ENCODE data around the gene IL17REL.

IL17REL gene

GRCh38 chr22:49951986-49952896 lies 60.3 kb downstream of the IL17REL start:
- no peak overlapping the region for H3K4me3 ChIP-seq
- H3K36me3 ChIP-seq (ENCODE audit: insufficient read depth, low read length) = no peaks in the 10 kb centered on the region
- DNase-seq (ENCODE audit: low read depth, low spot score) = no peak
- no peaks in the 10 kb centered on the region for H3K9me3 ChIP-seq (ENCODE audit: low read depth, low read length)
- peak overlapping the region; percentile 75 for H3K27ac ChIP-seq
- H3K9ac ChIP-seq (ENCODE audit: insufficient read length) = peak overlapping the region; percentile 37
- TF ChIP-seq POLR2AphosphoS5 (IDR thresholded peaks at IDR 0.05; ENCODE audit: borderline replicate concordance, low read depth, low read length) = no peak
- no peak for TF ChIP-seq FOXP2 (optimal IDR thresholded peaks at IDR 0.05; ENCODE audit: control extremely low read depth, extremely low read length, insufficient read depth)
- no peak for TF ChIP-seq EZH2 (IDR thresholded peaks at IDR 0.05)

- no peaks in the 10 kb centered on the region for H3K36me3 ChIP-seq (ENCODE audit: insufficient read depth, low read length)
- no peak overlapping the region for H3K9ac ChIP-seq (ENCODE audit: insufficient read length)
- TF ChIP-seq POLR2AphosphoS5 (IDR thresholded peaks at IDR 0.05; ENCODE audit: borderline replicate concordance, low read depth, low read length) = no peak
- no peak for TF ChIP-seq FOXP2 (optimal IDR thresholded peaks at IDR 0.05; ENCODE audit: control extremely low read depth, extremely low read length, insufficient read depth)
- TF ChIP-seq EZH2 (IDR thresholded peaks at IDR 0.05) = no peak
- peak overlapping the region; percentile 75; the same call in 1 of the 2 replicates for H3K27ac ChIP-seq
- H3K9me3 ChIP-seq (ENCODE audit: low read depth, low read length) = no peaks in the 10 kb centered on the region
- DNase-seq (ENCODE audit: low read depth, low spot score) = no peak
- H3K4me3 ChIP-seq = no peak overlapping the region
These were observed 60.9 kb downstream of the IL17REL start for GRCh38 chr22:49951678-49951985.

DNA sequence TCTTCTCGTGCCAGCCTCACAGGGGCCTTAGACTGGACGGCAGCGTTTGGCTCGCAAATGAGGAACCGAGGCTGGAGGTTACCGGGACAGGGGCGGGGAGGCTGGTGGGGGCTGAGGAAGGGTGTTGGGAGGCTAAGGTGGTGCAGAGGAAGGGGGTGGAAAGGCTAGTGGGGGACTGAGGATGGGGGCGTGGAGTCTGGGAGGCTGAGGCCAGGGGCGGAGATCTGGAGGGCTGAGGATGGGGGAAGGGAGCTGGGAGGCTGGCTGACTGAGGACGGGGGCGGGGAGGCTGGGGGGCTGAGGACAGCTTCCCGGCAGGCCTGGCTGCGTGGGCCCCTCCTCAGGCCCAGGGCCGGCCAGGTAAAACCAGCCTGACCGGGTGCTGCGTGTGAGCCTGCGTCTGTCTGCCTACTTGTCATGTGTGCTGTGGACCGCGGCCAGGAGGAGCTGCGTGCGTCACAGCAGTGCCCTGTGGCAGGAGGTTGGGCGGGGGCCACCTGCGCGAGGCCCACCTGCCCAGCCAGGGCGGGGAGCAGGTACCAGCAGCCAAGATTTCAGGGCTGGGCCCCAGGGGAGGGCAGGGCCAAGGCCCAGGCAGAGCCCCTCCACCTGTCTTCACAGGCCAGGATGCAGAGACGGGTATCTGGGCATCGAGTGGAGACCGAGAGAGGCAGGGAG lies 61.4 kb downstream of the IL17REL start:
- Histone ChIP-seq H3K4me3 (no peak overlapping the region), H3K27ac (no peak overlapping the region), H3K9ac (ENCODE audit: insufficient read length) (no peak overlapping the region), H3K36me3 (ENCODE audit: insufficient read depth, low read length) (no peaks in the 10 kb centered on the region), H3K9me3 (ENCODE audit: low read depth, low read length) (no peaks in the 10 kb centered on the region)
- TF ChIP-seq EZH2 (IDR thresholded peaks at IDR 0.05) (no peak), POLR2AphosphoS5 (IDR thresholded peaks at IDR 0.05; ENCODE audit: borderline replicate concordance, low read depth, low read length) (no peak), FOXP2 (optimal IDR thresholded peaks at IDR 0.05; ENCODE audit: control extremely low read depth, extremely low read length, insufficient read depth) (no peak)
- DNase-seq (ENCODE audit: low read depth, low spot score) = no peak

GRCh38 chr22:49950396-49950994 lies 62.1 kb downstream of the IL17REL start:
- Histone ChIP-seq H3K36me3 (ENCODE audit: insufficient read depth, low read length) (no peaks in the 10 kb centered on the region), H3K4me3 (no peak overlapping the region), H3K9me3 (ENCODE audit: low read depth, low read length) (no peaks in the 10 kb centered on the region), H3K9ac (ENCODE audit: insufficient read length) (no peak overlapping the region), H3K27ac (no peak overlapping the region)
- DNase-seq (ENCODE audit: low read depth, low spot score) = no peak
- no peak for TF ChIP-seq FOXP2 (optimal IDR thresholded peaks at IDR 0.05; ENCODE audit: control extremely low read depth, extremely low read length, insufficient read depth)
- no peak for TF ChIP-seq EZH2 (IDR thresholded peaks at IDR 0.05)
- no peak for TF ChIP-seq POLR2AphosphoS5 (IDR thresholded peaks at IDR 0.05; ENCODE audit: borderline replicate concordance, low read depth, low read length)

DNA sequence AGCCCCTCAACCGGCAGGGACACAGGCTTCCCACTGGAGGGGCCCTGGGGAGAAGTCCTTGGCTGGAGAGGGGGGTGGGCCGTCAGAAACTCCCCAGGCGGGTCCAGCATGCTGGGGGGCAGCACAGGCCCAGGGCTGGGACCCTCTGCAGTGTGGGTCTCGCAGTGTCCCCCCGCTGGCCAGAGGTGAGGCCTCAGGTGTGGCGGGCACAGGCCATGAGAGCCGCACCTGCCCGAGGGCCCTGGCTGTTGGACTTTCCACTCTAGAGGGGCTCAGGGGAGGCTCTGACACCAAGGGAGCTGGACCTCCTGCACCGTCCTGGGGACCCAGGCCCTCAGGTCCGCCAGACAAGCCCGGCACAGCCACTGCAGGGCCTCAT lies 62.7 kb downstream of the IL17REL start:
- no peak for DNase-seq (ENCODE audit: low read depth, low spot score)
- Histone ChIP-seq H3K4me3 (no peak overlapping the region), H3K36me3 (ENCODE audit: insufficient read depth, low read length) (no peaks in the 10 kb centered on the region), H3K9me3 (ENCODE audit: low read depth, low read length) (no peaks in the 10 kb centered on the region), H3K9ac (ENCODE audit: insufficient read length) (no peak overlapping the region), H3K27ac (no peak overlapping the region)
- TF ChIP-seq EZH2 (IDR thresholded peaks at IDR 0.05) (no peak), POLR2AphosphoS5 (IDR thresholded peaks at IDR 0.05; ENCODE audit: borderline replicate concordance, low read depth, low read length) (no peak), FOXP2 (optimal IDR thresholded peaks at IDR 0.05; ENCODE audit: control extremely low read depth, extremely low read length, insufficient read depth) (no peak)

DNA sequence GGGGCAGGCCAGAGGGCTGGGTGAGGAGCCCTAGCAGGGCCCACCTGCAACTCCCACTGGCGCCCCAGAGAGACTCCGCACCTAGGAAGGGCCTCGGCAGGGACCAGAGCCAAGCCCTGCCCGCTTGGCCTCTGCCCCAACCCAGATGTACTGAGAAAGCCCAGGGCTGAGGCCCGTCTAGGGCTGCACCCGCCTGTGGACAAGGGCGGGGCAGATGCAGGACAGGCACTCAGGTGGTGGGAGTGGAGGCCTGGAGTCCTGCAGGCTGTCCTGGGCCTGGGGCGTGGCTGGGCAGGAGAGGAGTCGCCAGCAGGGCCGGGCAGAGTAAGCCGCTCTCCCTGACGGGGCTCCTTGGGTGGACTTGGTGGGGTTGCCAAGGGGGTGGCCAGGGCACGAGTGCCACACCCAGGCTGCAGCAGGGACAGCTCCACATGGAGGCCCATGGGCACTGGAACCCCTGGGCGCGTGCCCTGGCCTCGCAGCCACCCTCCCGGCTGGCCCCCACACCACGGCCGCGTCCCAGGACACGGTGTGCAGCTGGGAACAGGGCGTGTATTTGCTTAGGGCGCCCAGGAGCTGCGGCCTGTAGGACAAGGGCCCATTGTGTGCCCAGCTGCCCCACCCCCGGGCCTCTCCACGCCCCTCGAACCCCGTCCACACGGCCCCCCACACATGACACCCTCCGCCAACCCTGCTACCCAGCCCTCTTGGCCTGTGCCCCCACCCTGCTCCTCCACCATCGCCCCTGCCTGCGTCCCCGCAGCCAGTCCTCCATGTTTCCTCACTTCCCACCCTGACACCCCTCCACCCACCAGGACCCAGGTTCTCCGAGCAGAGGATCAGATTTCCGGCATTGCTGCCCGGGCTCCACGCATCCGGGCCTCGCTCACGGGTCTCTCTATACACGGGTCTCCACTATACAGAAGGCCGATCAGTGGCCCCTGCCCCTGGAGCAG lies 63.3 kb downstream of the IL17REL start:
- TF ChIP-seq EZH2 (IDR thresholded peaks at IDR 0.05) (no peak), FOXP2 (optimal IDR thresholded peaks at IDR 0.05; ENCODE audit: control extremely low read depth, extremely low read length, insufficient read depth) (no peak), POLR2AphosphoS5 (IDR thresholded peaks at IDR 0.05; ENCODE audit: borderline replicate concordance, low read depth, low read length) (no peak)
- no peak overlapping the region for H3K27ac ChIP-seq
- H3K9me3 ChIP-seq (ENCODE audit: low read depth, low read length) = no peaks in the 10 kb centered on the region
- DNase-seq (ENCODE audit: low read depth, low spot score) = no peak
- no peaks in the 10 kb centered on the region for H3K36me3 ChIP-seq (ENCODE audit: insufficient read depth, low read length)
- H3K9ac ChIP-seq (ENCODE audit: insufficient read length) = no peak overlapping the region
- H3K4me3 ChIP-seq = no peak overlapping the region

DNA sequence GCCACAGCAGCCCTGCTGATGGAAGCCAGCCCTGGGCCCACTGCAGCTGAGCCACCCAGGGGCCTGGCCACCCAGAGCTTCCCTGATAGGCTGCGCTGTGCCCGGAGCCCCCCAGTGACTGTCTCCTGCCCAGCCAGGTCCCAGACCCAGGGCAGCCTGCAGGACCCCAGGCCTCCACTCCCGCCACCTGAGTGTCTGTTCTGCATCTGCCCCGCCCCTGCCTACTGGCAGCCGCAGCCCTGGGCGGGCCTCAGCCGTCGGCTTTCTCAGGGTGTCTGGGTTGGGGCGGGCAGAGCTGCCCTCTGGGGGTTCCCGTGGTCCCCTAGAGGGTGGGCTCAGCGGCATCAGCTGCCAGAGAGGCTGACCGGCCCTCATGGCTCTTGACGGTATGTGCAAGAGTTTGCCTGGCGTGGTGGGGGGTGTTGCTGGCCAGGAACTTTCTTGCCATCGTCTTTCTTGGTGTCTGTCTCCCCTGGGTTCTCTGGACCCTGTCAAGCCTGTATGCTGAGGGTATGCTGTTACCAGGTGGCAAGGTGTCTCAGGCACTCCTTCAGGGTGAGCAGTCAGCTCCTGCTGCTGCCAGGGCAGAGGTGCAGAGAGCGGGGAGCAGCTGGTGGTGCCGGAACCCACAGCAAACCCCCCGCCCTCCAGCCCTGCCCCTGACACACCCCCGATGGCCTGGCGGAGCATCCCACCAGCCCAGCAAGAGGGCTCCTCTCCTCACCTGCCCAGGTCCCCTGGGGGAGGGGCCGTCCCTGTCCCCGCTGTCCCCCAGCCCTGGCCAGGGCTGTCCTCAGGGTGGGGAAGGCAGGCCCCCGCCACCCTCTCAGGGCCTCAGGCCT lies 64.2 kb downstream of the IL17REL start:
- no peaks in the 10 kb centered on the region for H3K9me3 ChIP-seq (ENCODE audit: low read depth, low read length)
- no peak for TF ChIP-seq FOXP2 (optimal IDR thresholded peaks at IDR 0.05; ENCODE audit: control extremely low read depth, extremely low read length, insufficient read depth)
- TF ChIP-seq EZH2 (IDR thresholded peaks at IDR 0.05) = no peak
- no peak for TF ChIP-seq POLR2AphosphoS5 (IDR thresholded peaks at IDR 0.05; ENCODE audit: borderline replicate concordance, low read depth, low read length)
- H3K4me3 ChIP-seq = no peak overlapping the region
- no peak for DNase-seq (ENCODE audit: low read depth, low spot score)
- no peak overlapping the region for H3K9ac ChIP-seq (ENCODE audit: insufficient read length)
- no peak overlapping the region for H3K27ac ChIP-seq
- H3K36me3 ChIP-seq (ENCODE audit: insufficient read depth, low read length) = no peaks in the 10 kb centered on the region
